Erythroblast (primary cell): ENCODE results near the gene PAX2.

Experiments used
- GATA1 ChIP-seq: IDR thresholded peaks from 2 replicates; pipeline ENCODE4 v1.6.1; 2011; ENCODE audit warnings: low read depth, mild to moderate bottlenecking, control low read depth, low read length, moderate library complexity
- POLR2A ChIP-seq: IDR thresholded peaks from 2 replicates; pipeline ENCODE4 v1.6.1; 2011; ENCODE audit warnings: mild to moderate bottlenecking, low read length

DNA sequence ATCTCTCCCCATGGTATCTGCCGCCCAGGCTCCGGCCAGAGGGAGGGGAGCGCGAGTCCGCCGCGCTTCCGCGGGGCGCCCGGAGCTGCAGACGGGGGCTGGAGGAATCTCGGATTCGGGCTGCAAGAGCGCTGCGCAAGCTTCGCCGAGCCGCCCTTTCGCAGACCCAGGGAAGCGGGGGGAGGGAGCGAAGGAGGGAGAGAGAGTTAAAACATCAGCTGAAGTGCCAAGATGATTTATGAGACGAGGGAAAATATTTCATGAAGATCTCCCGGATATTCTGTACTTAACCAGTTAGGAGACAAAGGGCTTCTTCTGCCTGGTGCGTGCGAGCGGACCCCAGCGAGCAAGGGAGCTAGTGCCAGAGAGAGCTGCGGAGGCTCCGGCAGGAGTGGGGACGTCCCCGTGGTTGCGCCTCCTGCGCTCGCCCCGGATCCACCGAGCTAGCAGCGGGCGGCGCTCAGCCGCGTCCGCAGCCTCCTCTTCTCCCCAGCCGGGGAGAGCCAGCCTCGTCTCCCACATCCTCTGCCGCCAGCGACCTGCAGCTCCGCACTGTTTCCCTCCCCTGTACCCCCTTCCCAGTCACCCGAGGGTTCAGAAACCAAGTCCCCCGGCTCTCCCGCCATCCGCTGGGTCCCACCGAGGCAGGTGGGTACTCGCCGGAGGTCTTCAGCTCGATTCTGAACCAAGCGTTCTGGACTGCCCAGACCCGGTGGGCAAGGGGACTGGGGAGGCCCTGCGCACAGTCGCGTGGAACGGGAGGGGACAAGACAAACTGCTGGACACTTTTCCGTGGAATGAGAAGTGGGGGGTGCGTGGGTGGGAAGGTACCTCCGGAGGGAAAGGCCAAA lies 1.0 kb upstream of the PAX2 start:
- TF ChIP-seq POLR2A (no peak), GATA1 (no peak)
